Measurements from ENCODE around the gene ATG4C.
A peak's percentile ranks its signal among the peaks of the same experiment; 100 is the strongest.

GRCh38 chr1:62783736-62784508 lies at the start of gene ATG4C:
- TF ChIP-seq CTCF (IDR thresholded peaks at IDR 0.05; ENCODE audit: extremely low read depth in 1 of 2, insufficient read depth in 1 of 2, low read depth in 1 of 2, low read length in 2 of 2) (no peak), GATA2 (IDR thresholded peaks at IDR 0.05; ENCODE audit: insufficient read depth, insufficient read length, low read depth, low read length) (peak; percentile 94), POLR2A (IDR thresholded peaks at IDR 0.05; ENCODE audit: low read depth, low read length) (peak; percentile 88), POLR2AphosphoS5 (IDR thresholded peaks at IDR 0.05; ENCODE audit: insufficient read depth, low read depth, low read length) (peak; percentile 86), EZH2 (IDR thresholded peaks at IDR 0.05; ENCODE audit: borderline replicate concordance, low read depth, low read length, severe bottlenecking) (no peak), FOS (IDR thresholded peaks at IDR 0.05; ENCODE audit: borderline replicate concordance, insufficient read depth, low read length) (no peak), MAX (IDR thresholded peaks at IDR 0.05; ENCODE audit: insufficient read depth, insufficient read length) (no peak)
